ENCODE results near the gene OR2W1. TPM values are rescaled to one million over a fixed set of nuclear protein-coding genes. Genes with fewer than 3 reads are reported as not detected.

The OR2W1 gene
- total RNA-seq, 1 experiment from 2014 or later, result not detected

DNA sequence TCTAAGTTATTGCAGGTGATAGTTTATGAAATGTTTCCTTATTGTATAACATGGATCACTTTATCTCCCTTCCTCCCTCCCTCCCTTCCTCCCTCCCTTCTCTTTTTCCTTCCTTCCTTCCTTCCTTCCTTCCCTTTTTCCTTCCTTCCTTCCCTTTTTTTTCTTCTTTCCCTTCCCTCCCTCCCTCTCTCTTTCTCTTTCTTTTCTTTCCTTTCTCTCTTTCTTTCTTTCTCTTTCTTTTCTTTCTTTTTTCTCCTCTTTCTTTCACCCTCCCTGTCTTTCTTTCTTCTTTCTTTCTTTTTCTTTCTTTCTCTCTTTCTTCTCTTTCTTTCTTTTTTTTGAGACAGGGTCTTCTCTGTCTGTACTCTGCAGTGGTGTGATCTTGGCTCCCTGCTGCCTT is 36.3 kb upstream of the OR2W1 start:
- Histone ChIP-seq H3K27me3 (ENCODE audit: control insufficient read depth, insufficient read depth, low read length) (0 out of 2 replicates have a peak, but pooled peaks cover 2% of the 10 kb centered on the region), H3K4me1 (ENCODE audit: control insufficient read depth, insufficient read depth, low read length) (no peaks in the 10 kb centered on the region), H3K36me3 (ENCODE audit: control insufficient read depth, insufficient read depth, low read length) (no peaks in the 10 kb centered on the region), H3K4me3 (ENCODE audit: low read depth in 2 of 2, low read length in 2 of 2) (no peak overlapping the region), H3K9me3 (ENCODE audit: control insufficient read depth, insufficient read depth, low read depth, low read length) (no peaks in the 10 kb centered on the region), H3K27ac (ENCODE audit: low read length) (no peak overlapping the region)
- CTCF ChIA-PET, result no interaction called here
- in situ Hi-C loops (cut with HindIII; ENCODE audit: low pct_unique_long_range_greater_than_20kb, low sequenced_read_pairs), result no loop called here
- TF ChIP-seq, protein P1, sequence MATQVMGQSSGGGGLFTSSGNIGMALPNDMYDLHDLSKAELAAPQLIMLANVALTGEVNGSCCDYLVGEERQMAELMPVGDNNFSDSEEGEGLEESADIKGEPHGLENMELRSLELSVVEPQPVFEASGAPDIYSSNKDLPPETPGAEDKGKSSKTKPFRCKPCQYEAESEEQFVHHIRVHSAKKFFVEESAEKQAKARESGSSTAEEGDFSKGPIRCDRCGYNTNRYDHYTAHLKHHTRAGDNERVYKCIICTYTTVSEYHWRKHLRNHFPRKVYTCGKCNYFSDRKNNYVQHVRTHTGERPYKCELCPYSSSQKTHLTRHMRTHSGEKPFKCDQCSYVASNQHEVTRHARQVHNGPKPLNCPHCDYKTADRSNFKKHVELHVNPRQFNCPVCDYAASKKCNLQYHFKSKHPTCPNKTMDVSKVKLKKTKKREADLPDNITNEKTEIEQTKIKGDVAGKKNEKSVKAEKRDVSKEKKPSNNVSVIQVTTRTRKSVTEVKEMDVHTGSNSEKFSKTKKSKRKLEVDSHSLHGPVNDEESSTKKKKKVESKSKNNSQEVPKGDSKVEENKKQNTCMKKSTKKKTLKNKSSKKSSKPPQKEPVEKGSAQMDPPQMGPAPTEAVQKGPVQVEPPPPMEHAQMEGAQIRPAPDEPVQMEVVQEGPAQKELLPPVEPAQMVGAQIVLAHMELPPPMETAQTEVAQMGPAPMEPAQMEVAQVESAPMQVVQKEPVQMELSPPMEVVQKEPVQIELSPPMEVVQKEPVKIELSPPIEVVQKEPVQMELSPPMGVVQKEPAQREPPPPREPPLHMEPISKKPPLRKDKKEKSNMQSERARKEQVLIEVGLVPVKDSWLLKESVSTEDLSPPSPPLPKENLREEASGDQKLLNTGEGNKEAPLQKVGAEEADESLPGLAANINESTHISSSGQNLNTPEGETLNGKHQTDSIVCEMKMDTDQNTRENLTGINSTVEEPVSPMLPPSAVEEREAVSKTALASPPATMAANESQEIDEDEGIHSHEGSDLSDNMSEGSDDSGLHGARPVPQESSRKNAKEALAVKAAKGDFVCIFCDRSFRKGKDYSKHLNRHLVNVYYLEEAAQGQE (IDR thresholded peaks at IDR 0.05; ENCODE audit: insufficient read depth in 1 of 2, low read depth in 2 of 2, low read length in 1 of 2), result no peak
- TF ChIP-seq SIN3A (IDR thresholded peaks at IDR 0.05; ENCODE audit: borderline replicate concordance, insufficient read depth, low read depth, low read length) (no peak), POLR2AphosphoS5 (IDR thresholded peaks at IDR 0.05; ENCODE audit: low read depth, low read length) (no peak), TCF7L2 (IDR thresholded peaks at IDR 0.05; ENCODE audit: low read depth, low read length) (no peak)
- TF ChIP-seq, protein P2, sequence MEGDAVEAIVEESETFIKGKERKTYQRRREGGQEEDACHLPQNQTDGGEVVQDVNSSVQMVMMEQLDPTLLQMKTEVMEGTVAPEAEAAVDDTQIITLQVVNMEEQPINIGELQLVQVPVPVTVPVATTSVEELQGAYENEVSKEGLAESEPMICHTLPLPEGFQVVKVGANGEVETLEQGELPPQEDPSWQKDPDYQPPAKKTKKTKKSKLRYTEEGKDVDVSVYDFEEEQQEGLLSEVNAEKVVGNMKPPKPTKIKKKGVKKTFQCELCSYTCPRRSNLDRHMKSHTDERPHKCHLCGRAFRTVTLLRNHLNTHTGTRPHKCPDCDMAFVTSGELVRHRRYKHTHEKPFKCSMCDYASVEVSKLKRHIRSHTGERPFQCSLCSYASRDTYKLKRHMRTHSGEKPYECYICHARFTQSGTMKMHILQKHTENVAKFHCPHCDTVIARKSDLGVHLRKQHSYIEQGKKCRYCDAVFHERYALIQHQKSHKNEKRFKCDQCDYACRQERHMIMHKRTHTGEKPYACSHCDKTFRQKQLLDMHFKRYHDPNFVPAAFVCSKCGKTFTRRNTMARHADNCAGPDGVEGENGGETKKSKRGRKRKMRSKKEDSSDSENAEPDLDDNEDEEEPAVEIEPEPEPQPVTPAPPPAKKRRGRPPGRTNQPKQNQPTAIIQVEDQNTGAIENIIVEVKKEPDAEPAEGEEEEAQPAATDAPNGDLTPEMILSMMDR (IDR thresholded peaks at IDR 0.05), result no peak
- no peak for ATAC-seq
- intact Hi-C loops (cut with micrococcal nuclease; ENCODE audit: unreplicated experiment), result no loop called here
- POLR2A ChIA-PET, result no interaction called here
- no peak for DNase-seq (ENCODE audit: low read depth, low spot score)
- BruUV-seq (replicated peaks), result no TSS peak

DNA sequence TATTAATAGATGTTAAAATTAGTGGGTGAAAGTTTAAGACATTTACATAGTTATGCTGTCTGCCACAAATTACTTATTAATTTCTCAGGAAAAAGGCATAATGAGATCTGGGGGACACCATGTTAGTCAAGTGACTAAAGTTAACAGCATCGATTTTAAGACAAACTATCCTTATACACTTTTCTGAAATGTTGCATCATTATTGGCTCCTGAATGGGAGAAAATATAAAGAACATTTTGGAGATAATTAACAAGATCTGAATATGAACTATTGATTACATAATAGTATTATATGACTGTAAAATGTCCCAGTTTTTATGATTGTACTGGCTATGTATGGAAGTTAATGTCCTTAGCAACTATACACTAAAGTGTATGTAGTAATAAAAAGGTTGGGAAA is 34.2 kb upstream of the OR2W1 start:
- Histone ChIP-seq H3K27ac (ENCODE audit: low read length) (no peak overlapping the region), H3K36me3 (ENCODE audit: control insufficient read depth, insufficient read depth, low read length) (no peaks in the 10 kb centered on the region), H3K9me3 (ENCODE audit: control insufficient read depth, insufficient read depth, low read depth, low read length) (no peaks in the 10 kb centered on the region), H3K27me3 (ENCODE audit: control insufficient read depth, insufficient read depth, low read length) (peaks cover 2% of the 10 kb centered on the region; the same call in 1 of the 2 replicates), H3K4me1 (ENCODE audit: control insufficient read depth, insufficient read depth, low read length) (no peaks in the 10 kb centered on the region), H3K4me3 (ENCODE audit: low read depth in 2 of 2, low read length in 2 of 2) (no peak overlapping the region)
- ATAC-seq (no peak), DNase-seq (ENCODE audit: low read depth, low spot score) (no peak)
- in situ Hi-C loops (cut with HindIII; ENCODE audit: low pct_unique_long_range_greater_than_20kb, low sequenced_read_pairs), result no loop called here
- POLR2A ChIA-PET, result no interaction called here
- intact Hi-C loops (cut with micrococcal nuclease; ENCODE audit: unreplicated experiment), result no loop called here
- CTCF ChIA-PET, result no interaction called here
- TF ChIP-seq SIN3A (IDR thresholded peaks at IDR 0.05; ENCODE audit: borderline replicate concordance, insufficient read depth, low read depth, low read length) (no peak), POLR2AphosphoS5 (IDR thresholded peaks at IDR 0.05; ENCODE audit: low read depth, low read length) (no peak), TCF7L2 (IDR thresholded peaks at IDR 0.05; ENCODE audit: low read depth, low read length) (no peak)
- TF ChIP-seq, protein P2 (IDR thresholded peaks at IDR 0.05), result no peak
- TF ChIP-seq, protein P1 (IDR thresholded peaks at IDR 0.05; ENCODE audit: insufficient read depth in 1 of 2, low read depth in 2 of 2, low read length in 1 of 2), result no peak
- BruUV-seq (replicated peaks), result no TSS peak
